HCT116 (cell line): ENCODE measurements around the gene TRPM8.

Experiments used
- EZH2 ChIP-seq: fragments of 200-600 bp; sonication (generic); IDR thresholded peaks from 2 replicates; pipeline ENCODE4 v1.6.1; 2017; ENCODE audit warnings: antibody characterized with exemption, mixed run types
- POLR2A ChIP-seq: IDR thresholded peaks from 2 replicates; pipeline ENCODE4 v1.7.0; 2011; ENCODE audit warnings: borderline replicate concordance; ENCODE audit not compliant: insufficient read depth, insufficient read length; ENCODE audit errors: extremely low read depth
- POLR2AphosphoS5 ChIP-seq: IDR thresholded peaks from 2 replicates; pipeline ENCODE4 v1.6.1; 2011; ENCODE audit warnings: mild to moderate bottlenecking, low read depth, low read length, moderate library complexity
- SIN3A ChIP-seq: IDR thresholded peaks from 2 replicates; pipeline ENCODE4 v1.6.1; 2012; ENCODE audit warnings: low read depth
- YY1 ChIP-seq: IDR thresholded peaks from 2 replicates; pipeline ENCODE4 v1.6.1; 2011; ENCODE audit warnings: low read length, low read depth, moderate library complexity, mild to moderate bottlenecking; ENCODE audit not compliant: insufficient replicate concordance; ENCODE audit errors: extremely low read depth
- TF ChIP-seq, protein P1 (sequence below): IDR thresholded peaks from 2 replicates; pipeline ENCODE4 v1.6.1; 2012
- TF ChIP-seq, protein P2 (sequence below), 3 experiments: fragments of 200-600 bp in 1 of 3; sonication (generic) in 1 of 3; IDR thresholded peaks in 2 of 3; conservative IDR thresholded peaks in 1 of 3; 2 replicates each; pipeline ENCODE4 v1.5.1; 2012 to 2017; ENCODE audit warnings: low read depth in 2 of 3, low read length in 2 of 3, antibody characterized with exemption in 1 of 3, borderline replicate concordance in 1 of 3, control low read depth in 1 of 3, mild to moderate bottlenecking in 1 of 3, mixed read lengths in 1 of 3, mixed run types in 1 of 3, moderate library complexity in 1 of 3; ENCODE audit not compliant: insufficient read depth in 1 of 3
- TF ChIP-seq, protein P3 (sequence below): IDR thresholded peaks from 2 replicates; pipeline ENCODE4 v1.6.1; 2012; ENCODE audit warnings: low read depth

DNA sequence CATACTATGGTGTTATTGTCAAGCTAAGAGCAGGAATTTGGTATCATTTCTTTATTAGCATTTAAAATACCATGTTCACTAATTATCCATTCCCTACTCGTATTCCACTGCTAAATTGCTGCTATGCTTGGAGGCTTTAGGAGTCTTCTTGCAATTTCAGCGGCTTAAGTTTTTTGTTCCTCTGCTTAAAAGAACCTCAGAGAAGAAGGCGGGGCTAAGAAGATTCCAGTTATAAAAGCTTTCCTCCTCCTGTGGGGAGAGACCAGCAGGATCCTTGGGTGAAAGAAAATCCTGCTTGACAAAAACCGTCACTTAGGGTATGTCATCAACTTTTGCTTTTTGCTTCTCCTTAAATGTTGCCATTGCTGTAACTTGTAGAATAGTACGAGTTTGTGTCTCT, at the start of gene TRPM8:
- TF ChIP-seq EZH2: no peak
- TF ChIP-seq, protein P1, sequence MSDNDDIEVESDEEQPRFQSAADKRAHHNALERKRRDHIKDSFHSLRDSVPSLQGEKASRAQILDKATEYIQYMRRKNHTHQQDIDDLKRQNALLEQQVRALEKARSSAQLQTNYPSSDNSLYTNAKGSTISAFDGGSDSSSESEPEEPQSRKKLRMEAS: no peak
- TF ChIP-seq, protein P2, sequence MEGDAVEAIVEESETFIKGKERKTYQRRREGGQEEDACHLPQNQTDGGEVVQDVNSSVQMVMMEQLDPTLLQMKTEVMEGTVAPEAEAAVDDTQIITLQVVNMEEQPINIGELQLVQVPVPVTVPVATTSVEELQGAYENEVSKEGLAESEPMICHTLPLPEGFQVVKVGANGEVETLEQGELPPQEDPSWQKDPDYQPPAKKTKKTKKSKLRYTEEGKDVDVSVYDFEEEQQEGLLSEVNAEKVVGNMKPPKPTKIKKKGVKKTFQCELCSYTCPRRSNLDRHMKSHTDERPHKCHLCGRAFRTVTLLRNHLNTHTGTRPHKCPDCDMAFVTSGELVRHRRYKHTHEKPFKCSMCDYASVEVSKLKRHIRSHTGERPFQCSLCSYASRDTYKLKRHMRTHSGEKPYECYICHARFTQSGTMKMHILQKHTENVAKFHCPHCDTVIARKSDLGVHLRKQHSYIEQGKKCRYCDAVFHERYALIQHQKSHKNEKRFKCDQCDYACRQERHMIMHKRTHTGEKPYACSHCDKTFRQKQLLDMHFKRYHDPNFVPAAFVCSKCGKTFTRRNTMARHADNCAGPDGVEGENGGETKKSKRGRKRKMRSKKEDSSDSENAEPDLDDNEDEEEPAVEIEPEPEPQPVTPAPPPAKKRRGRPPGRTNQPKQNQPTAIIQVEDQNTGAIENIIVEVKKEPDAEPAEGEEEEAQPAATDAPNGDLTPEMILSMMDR (IDR thresholded peaks at IDR 0.05 in 2 of 3, conservative IDR thresholded peaks at IDR 0.05 in 1 of 3; ENCODE audit: borderline replicate concordance in 1 of 3, insufficient read depth in 1 of 3, low read depth in 2 of 3, low read length in 2 of 3): no peak
- no peak for TF ChIP-seq POLR2AphosphoS5
- no peak for TF ChIP-seq POLR2A
- TF ChIP-seq, protein P3, sequence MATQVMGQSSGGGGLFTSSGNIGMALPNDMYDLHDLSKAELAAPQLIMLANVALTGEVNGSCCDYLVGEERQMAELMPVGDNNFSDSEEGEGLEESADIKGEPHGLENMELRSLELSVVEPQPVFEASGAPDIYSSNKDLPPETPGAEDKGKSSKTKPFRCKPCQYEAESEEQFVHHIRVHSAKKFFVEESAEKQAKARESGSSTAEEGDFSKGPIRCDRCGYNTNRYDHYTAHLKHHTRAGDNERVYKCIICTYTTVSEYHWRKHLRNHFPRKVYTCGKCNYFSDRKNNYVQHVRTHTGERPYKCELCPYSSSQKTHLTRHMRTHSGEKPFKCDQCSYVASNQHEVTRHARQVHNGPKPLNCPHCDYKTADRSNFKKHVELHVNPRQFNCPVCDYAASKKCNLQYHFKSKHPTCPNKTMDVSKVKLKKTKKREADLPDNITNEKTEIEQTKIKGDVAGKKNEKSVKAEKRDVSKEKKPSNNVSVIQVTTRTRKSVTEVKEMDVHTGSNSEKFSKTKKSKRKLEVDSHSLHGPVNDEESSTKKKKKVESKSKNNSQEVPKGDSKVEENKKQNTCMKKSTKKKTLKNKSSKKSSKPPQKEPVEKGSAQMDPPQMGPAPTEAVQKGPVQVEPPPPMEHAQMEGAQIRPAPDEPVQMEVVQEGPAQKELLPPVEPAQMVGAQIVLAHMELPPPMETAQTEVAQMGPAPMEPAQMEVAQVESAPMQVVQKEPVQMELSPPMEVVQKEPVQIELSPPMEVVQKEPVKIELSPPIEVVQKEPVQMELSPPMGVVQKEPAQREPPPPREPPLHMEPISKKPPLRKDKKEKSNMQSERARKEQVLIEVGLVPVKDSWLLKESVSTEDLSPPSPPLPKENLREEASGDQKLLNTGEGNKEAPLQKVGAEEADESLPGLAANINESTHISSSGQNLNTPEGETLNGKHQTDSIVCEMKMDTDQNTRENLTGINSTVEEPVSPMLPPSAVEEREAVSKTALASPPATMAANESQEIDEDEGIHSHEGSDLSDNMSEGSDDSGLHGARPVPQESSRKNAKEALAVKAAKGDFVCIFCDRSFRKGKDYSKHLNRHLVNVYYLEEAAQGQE: no peak
- TF ChIP-seq YY1: no peak
- TF ChIP-seq SIN3A: no peak
